ENCODE results near the gene SGCA. TPM values are rescaled to one million over a fixed set of nuclear protein-coding genes. Genes with fewer than 3 reads are reported as not detected.

The SGCA gene
- total and polyA plus RNA-seq, 3 donors from 2014 or later, result 2.4 to 33.1 (median 7.6) TPM

GRCh38 chr17:50205963-50206505 is 40.2 kb downstream of the SGCA start:
- TF ChIP-seq, protein P1, sequence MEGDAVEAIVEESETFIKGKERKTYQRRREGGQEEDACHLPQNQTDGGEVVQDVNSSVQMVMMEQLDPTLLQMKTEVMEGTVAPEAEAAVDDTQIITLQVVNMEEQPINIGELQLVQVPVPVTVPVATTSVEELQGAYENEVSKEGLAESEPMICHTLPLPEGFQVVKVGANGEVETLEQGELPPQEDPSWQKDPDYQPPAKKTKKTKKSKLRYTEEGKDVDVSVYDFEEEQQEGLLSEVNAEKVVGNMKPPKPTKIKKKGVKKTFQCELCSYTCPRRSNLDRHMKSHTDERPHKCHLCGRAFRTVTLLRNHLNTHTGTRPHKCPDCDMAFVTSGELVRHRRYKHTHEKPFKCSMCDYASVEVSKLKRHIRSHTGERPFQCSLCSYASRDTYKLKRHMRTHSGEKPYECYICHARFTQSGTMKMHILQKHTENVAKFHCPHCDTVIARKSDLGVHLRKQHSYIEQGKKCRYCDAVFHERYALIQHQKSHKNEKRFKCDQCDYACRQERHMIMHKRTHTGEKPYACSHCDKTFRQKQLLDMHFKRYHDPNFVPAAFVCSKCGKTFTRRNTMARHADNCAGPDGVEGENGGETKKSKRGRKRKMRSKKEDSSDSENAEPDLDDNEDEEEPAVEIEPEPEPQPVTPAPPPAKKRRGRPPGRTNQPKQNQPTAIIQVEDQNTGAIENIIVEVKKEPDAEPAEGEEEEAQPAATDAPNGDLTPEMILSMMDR (IDR thresholded peaks at IDR 0.05), result no peak
- TF ChIP-seq POLR2A (IDR thresholded peaks at IDR 0.05), result no peak

GRCh38 chr17:50206604-50207293 is 40.9 kb downstream of the SGCA start:
- no peak overlapping the region for H3K4me3 ChIP-seq

More at GRCh38 chr17:50205963-50206505, 40.2 kb downstream of the SGCA start:
- Histone ChIP-seq H3K9me3 (no peaks in the 10 kb centered on the region), H3K4me3 (no peak overlapping the region), H3K36me3 (ENCODE audit: low read depth, missing control alignments) (no peaks in the 10 kb centered on the region), H3K27me3 (no peaks in the 10 kb centered on the region), H3K27ac (peak overlapping the region; percentile 21 to 83), H3K4me1 (peaks cover 53% of the 10 kb centered on the region)
- no peak for DNase-seq
- WGBS, 2 donors, result 84 to 87% methylated on average over 7 of the region's 7 CpGs
- intact Hi-C loops (cut with DNase I; ENCODE audit: low total_unique reads), result no loop called here

GRCh38 chr17:50207315-50207714 is 41.5 kb downstream of the SGCA start:
- intact Hi-C loops (cut with DNase I; ENCODE audit: low total_unique reads), result no loop called here
- H3K36me3 ChIP-seq (ENCODE audit: low read depth, missing control alignments), result no peaks in the 10 kb centered on the region
- H3K9me3 ChIP-seq, result no peaks in the 10 kb centered on the region
- peak overlapping the region; percentile 46 to 87 for H3K27ac ChIP-seq
- DNase-seq, result no peak
- TF ChIP-seq POLR2A (IDR thresholded peaks at IDR 0.05), result no peak
- TF ChIP-seq, protein P1 (IDR thresholded peaks at IDR 0.05), result no peak
- H3K27me3 ChIP-seq, result no peaks in the 10 kb centered on the region
- H3K4me3 ChIP-seq, result no peak overlapping the region
- 48 to 51% methylated on average over 5 of the region's 5 CpGs for WGBS, 2 donors
- H3K4me1 ChIP-seq, result peaks cover 66% of the 10 kb centered on the region

More at GRCh38 chr17:50206604-50207293, 40.9 kb downstream of the SGCA start:
- peaks cover 60% of the 10 kb centered on the region for H3K4me1 ChIP-seq
- no peak for DNase-seq
- no peaks in the 10 kb centered on the region for H3K9me3 ChIP-seq
- intact Hi-C loops (cut with DNase I; ENCODE audit: low total_unique reads), result no loop called here
- peak overlapping the region; percentile 46 to 87 for H3K27ac ChIP-seq
- no peaks in the 10 kb centered on the region for H3K36me3 ChIP-seq (ENCODE audit: low read depth, missing control alignments)
- TF ChIP-seq, protein P1 (IDR thresholded peaks at IDR 0.05), result no peak
- no peak for TF ChIP-seq POLR2A (IDR thresholded peaks at IDR 0.05)
- 40 to 44% methylated on average over 18 of the region's 18 CpGs for WGBS, 2 donors
- no peaks in the 10 kb centered on the region for H3K27me3 ChIP-seq

DNA sequence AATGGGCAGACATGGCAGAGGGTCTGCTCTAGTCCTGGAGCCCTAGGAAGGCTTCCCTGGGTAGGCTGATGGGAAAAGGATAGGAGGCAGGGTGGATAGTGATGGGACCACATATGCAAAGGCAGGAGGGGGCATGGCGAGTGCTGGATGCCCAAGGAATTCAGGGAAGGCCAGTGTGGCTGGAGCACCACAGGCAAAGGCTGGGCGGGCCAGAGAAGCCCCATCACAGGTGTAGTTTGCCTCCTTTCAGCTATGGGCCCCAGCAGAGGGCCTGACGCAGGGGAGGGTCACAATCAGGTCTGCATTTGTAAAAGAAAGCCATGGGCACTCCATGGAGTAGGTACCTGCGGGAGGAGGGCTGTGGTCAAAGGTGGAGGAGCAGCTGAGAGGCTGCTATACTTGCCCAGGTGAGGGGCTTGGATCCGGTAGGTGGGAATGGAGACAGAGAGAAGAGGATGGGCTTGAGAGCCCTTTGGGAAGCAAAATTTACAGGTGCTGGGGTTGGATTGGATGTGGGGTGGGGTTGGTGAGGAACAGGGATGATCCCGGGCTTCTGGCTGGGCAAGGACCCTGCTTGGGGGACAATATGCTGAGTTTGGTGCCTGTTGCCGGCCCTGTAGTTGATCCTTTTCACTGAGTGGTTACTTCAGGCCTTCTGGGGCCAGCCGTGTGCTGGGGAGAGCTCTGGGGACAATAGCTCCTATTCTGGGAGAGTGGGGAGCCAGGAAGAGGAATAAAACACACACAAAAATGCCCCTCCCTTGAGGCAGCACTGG is 42.2 kb downstream of the SGCA start:
- WGBS, 2 donors, result 90% methylated on average over 8 of the region's 8 CpGs
- no peak for TF ChIP-seq POLR2A (IDR thresholded peaks at IDR 0.05)
- TF ChIP-seq, protein P1 (IDR thresholded peaks at IDR 0.05), result no peak
- H3K9me3 ChIP-seq, result no peaks in the 10 kb centered on the region
- no peak for DNase-seq
- intact Hi-C loops (cut with DNase I; ENCODE audit: low total_unique reads), result no loop called here
- no peaks in the 10 kb centered on the region for H3K36me3 ChIP-seq (ENCODE audit: low read depth, missing control alignments)
- H3K4me1 ChIP-seq, result peaks cover 66% of the 10 kb centered on the region
- H3K4me3 ChIP-seq, result no peak overlapping the region
- no peaks in the 10 kb centered on the region for H3K27me3 ChIP-seq
- H3K27ac ChIP-seq, result peak overlapping the region in 1 of 2 donors; percentile 92

Measured in testis (tissue), 3 donors.